Endothelial cell of umbilical vein (primary cell): Measurements from ENCODE around the gene DUS2. TPM values are rescaled to one million over a fixed set of nuclear protein-coding genes. Genes with fewer than 3 reads are reported as not detected.

Source experiments
- BruUV-seq: library from RNA; stranded (reverse); fragments of 400-500 nt; replicated peaks from 2 replicates; lab custom pipeline; 2021; lab: Mats Ljungman, UMichigan
- CTCF ChIA-PET: fragments of 300-600, 350-600 bp; sonication (Branson Sonifier 250); formaldehyde crosslinking; loops from one replicate; lab custom pipeline; 2021; ENCODE audit warnings: antibody characterized with exemption, inconsistent platforms; lab: Charles Lee
- POLR2A ChIA-PET: fragments of 300-600, 350-600 bp; sonication (Branson Sonifier 250); formaldehyde crosslinking; loops from one replicate; lab custom pipeline; 2021; ENCODE audit warnings: antibody characterized with exemption, inconsistent platforms; lab: Charles Lee
- DNase-seq: peaks from one replicate; pipeline ENCODE4 v3.0.0-alpha.2; 2011; ENCODE audit warnings: low read depth, low spot score
- FAIRE-seq: peaks from 2 replicates; lab custom pipeline; 2011; peaks lifted over from hg19 to GRCh38; lab: Jason Lieb, UNC
- H2AFZ ChIP-seq: 2 replicates; pipeline ENCODE4 v1.6.0; 2012; ENCODE audit warnings: low read depth, low read length, control low read depth, inconsistent platforms
- H3K27ac ChIP-seq: 2 replicates; pipeline ENCODE4 v1.5.1; 2011; ENCODE audit warnings: low read depth, mild to moderate bottlenecking, control low read depth, low read length, moderate library complexity; ENCODE audit not compliant: insufficient read depth
- H3K27me3 ChIP-seq, 2 experiments: 2 replicates each; pipeline versions ENCODE4 v1.6.0 to v1.6.1; 2011; ENCODE audit warnings: low read length in 2 of 2, mixed read lengths in 1 of 2; ENCODE audit not compliant: control insufficient read depth in 2 of 2, insufficient read depth in 2 of 2
- H3K36me3 ChIP-seq, 2 experiments: 2 replicates in 1 of 2; 3 replicates in 1 of 2; pipeline ENCODE4 v1.5.1; 2011; ENCODE audit warnings: low read length in 2 of 2, mild to moderate bottlenecking in 1 of 2, moderate library complexity in 1 of 2; ENCODE audit not compliant: control insufficient read depth in 2 of 2, insufficient read depth in 2 of 2; ENCODE audit errors: extremely low read depth in 1 of 2
- H3K4me1 ChIP-seq: 3 replicates; pipeline ENCODE4 v1.5.1; 2011; ENCODE audit warnings: mild to moderate bottlenecking, low read length; ENCODE audit not compliant: control insufficient read depth, insufficient read depth; ENCODE audit errors: extremely low read depth
- H3K4me2 ChIP-seq: 2 replicates; pipeline ENCODE4 v1.6.1; 2011; ENCODE audit warnings: low read length, control low read depth, mixed read lengths; ENCODE audit not compliant: insufficient read depth
- H3K4me3 ChIP-seq, 3 experiments: fragments of 200-600 bp in 1 of 3; sonication (generic), shearing (Covaris generic) in 1 of 3; replicated peaks in 1 of 3; 2 replicates each; pipeline ENCODE4 v1.5.1; 2011 to 2016; ENCODE audit warnings: control low read depth in 3 of 3, low read length in 3 of 3, mild to moderate bottlenecking in 2 of 3, inconsistent platforms in 1 of 3, low read depth in 1 of 3, moderate library complexity in 1 of 3; ENCODE audit not compliant: insufficient read depth in 1 of 3
- H3K79me2 ChIP-seq: 2 replicates; pipeline ENCODE4 v1.6.0; 2012; ENCODE audit warnings: low read length, inconsistent platforms; ENCODE audit not compliant: control insufficient read depth, insufficient read depth
- H3K9ac ChIP-seq: replicated peaks from 2 replicates; pipeline ENCODE3; 2011; ENCODE audit warnings: low read length, control low read depth; ENCODE audit not compliant: insufficient read depth; ENCODE audit errors: extremely low read depth
- H3K9me1 ChIP-seq: replicated peaks from 3 replicates; pipeline ENCODE4 v1.6.0; 2011; ENCODE audit warnings: mild to moderate bottlenecking, low read length; ENCODE audit not compliant: control insufficient read depth, insufficient read depth; ENCODE audit errors: extremely low read depth
- H3K9me3 ChIP-seq: replicated peaks from 2 replicates; pipeline ENCODE4 v1.5.1; 2012; ENCODE audit warnings: low read length, inconsistent platforms; ENCODE audit not compliant: control insufficient read depth, insufficient read depth
- H4K20me1 ChIP-seq: replicated peaks from 2 replicates; pipeline ENCODE3; 2011; ENCODE audit warnings: mild to moderate bottlenecking, low read length; ENCODE audit not compliant: control insufficient read depth, insufficient read depth; ENCODE audit errors: extremely low read depth
- CTCF ChIP-seq, 2 donors: IDR thresholded peaks; 1 replicate in 1 of 2; 2 replicates in 1 of 2; pipeline ENCODE4 v1.5.1; 2011; ENCODE audit warnings: low read length in 2 of 2, mild to moderate bottlenecking in 2 of 2, moderate library complexity in 2 of 2, control low read depth in 1 of 2, inconsistent platforms in 1 of 2, low read depth in 1 of 2; ENCODE audit not compliant: insufficient read depth in 1 of 2; ENCODE audit errors: extremely low read depth in 1 of 2
- EZH2 ChIP-seq: IDR thresholded peaks from 2 replicates; pipeline ENCODE4 v1.6.1; 2012; ENCODE audit warnings: borderline replicate concordance, low read depth, mild to moderate bottlenecking, moderate library complexity, low read length, inconsistent platforms; ENCODE audit not compliant: severe bottlenecking
- FOS ChIP-seq: IDR thresholded peaks from 2 replicates; pipeline ENCODE4 v1.6.1; 2011; ENCODE audit warnings: mild to moderate bottlenecking, low read length, moderate library complexity, borderline replicate concordance; ENCODE audit not compliant: insufficient read depth
- GATA2 ChIP-seq: IDR thresholded peaks from 2 replicates; pipeline ENCODE4 v1.7.0; 2011; ENCODE audit warnings: low read depth, mild to moderate bottlenecking, moderate library complexity, mixed read lengths, low read length; ENCODE audit not compliant: insufficient read length, insufficient read depth
- JUN ChIP-seq: IDR thresholded peaks from 2 replicates; pipeline ENCODE4 v1.6.1; 2011; ENCODE audit warnings: borderline replicate concordance, low read depth; ENCODE audit not compliant: insufficient read length, insufficient read depth
- MAX ChIP-seq: IDR thresholded peaks from 2 replicates; pipeline ENCODE4 v1.6.1; 2011; ENCODE audit not compliant: insufficient read depth, insufficient read length
- MYC ChIP-seq: IDR thresholded peaks from one replicate; pipeline ENCODE4 v1.6.1; 2011; ENCODE audit warnings: mild to moderate bottlenecking, low read depth, low read length
- POLR2A ChIP-seq: IDR thresholded peaks from 2 replicates; pipeline ENCODE4 v1.6.1; 2012; ENCODE audit warnings: low read depth, mild to moderate bottlenecking, control low read depth, low read length
- POLR2AphosphoS5 ChIP-seq: IDR thresholded peaks from 2 replicates; pipeline ENCODE4 v1.6.1; 2012; ENCODE audit warnings: low read depth, mild to moderate bottlenecking, control low read depth, low read length, moderate library complexity; ENCODE audit not compliant: insufficient read depth
- dilution Hi-C: fragments of 300-500 bp; cut with MboI; formaldehyde crosslinking; loops from one replicate; pipeline ENCODE4 v1.15.0; 2019; ENCODE audit warnings: low sequenced_read_pairs; ENCODE audit not compliant: extremely low pct_ligation_motif_present
- intact Hi-C: fragments of 100-400 bp; cut with micrococcal nuclease; formaldehyde crosslinking; loops from one replicate; pipeline ENCODE4 v1.10.0; 2022
- polyA plus RNA-seq, 4 experiments: library from polyadenylated mRNA; depleted of rRNA in 3 of 4; stranded (reverse) in 3 of 4; unstranded in 1 of 4; fragments of >200 nt; gene quantifications; 2 replicates each; pipeline versions ENCODE4 v1.2.1 to v1.2.3, GENCODE V29; 2011 to 2012; ENCODE audit warnings: missing spikeins in 1 of 4
- total RNA-seq: library from RNA; stranded (reverse); gene quantifications from 2 replicates; pipeline ENCODE4 v1.2.3, GENCODE V29; 2021

The DUS2 gene
- total and polyA plus RNA-seq, 2 donors (not counting 3 experiments of a cell fraction or from before 2014, with no cell fraction given): 16.4 to 21.7 TPM

- intact Hi-C loops: loop anchor here (10.0 kb wide), 1 partner anchor 242 kb away; no protein-coding TSS in a partner anchor
- Histone ChIP-seq H3K4me2 (no peak overlapping the region), H3K4me1 (peaks cover 37% of the 10 kb centered on the region), H3K4me3 (no peak overlapping the region), H2AFZ (no peak overlapping the region), H3K27ac (no peak overlapping the region), H3K9ac (no peak overlapping the region), H3K9me3 (no peaks in the 10 kb centered on the region), H3K27me3 (no peaks in the 10 kb centered on the region), H3K79me2 (peaks cover 23% of the 10 kb centered on the region), H3K9me1 (no peaks in the 10 kb centered on the region), H4K20me1 (no peaks in the 10 kb centered on the region), H3K36me3 (no peaks in the 10 kb centered on the region)
- no TSS peak for BruUV-seq
- DNase-seq (no peak), FAIRE-seq (no peak)
- dilution Hi-C loops: no loop called here
- TF ChIP-seq MYC (no peak), FOS (no peak), EZH2 (no peak), GATA2 (no peak), JUN (no peak), MAX (no peak), POLR2AphosphoS5 (no peak), CTCF (IDR thresholded peaks at IDR 0.05; ENCODE audit: extremely low read depth in 1 of 2, insufficient read depth in 1 of 2, low read depth in 1 of 2, low read length in 2 of 2) (no peak), POLR2A (no peak)
- ChIA-PET CTCF (interaction anchor here (3.1 to 5.1 kb wide), 2 partner anchors 10 to 17 kb away, joined by 12 to 34 read pairs; no protein-coding TSS in a partner anchor), POLR2A (no interaction called here)
These were observed 59.6 kb downstream of the DUS2 start for GRCh38 chr16:68082629-68083238.
